Memory B cell (primary cell): ENCODE results near the gene DCST2.

Experiments used
- ATAC-seq: fragments of 150-1000 bp; cut with Tn5 transposase; 2 replicates; pipeline ENCODE4 v1.10.0; 2021; ENCODE audit warnings: low read depth, mild to moderate bottlenecking, moderate library complexity
- DNase-seq, 2 donors: peaks; one replicate each; pipeline ENCODE4 v3.0.0; 2022; ENCODE audit warnings: low spot score in 2 of 2
- H3K27ac Mint-ChIP-seq: one replicate; pipeline ENCODE4 v1.8.0; 2022; ENCODE audit warnings: mild to moderate bottlenecking, moderate library complexity, mixed read lengths
- H3K27me3 Mint-ChIP-seq: one replicate; pipeline ENCODE4 v1.8.0; 2022; ENCODE audit warnings: mixed read lengths
- H3K36me3 Mint-ChIP-seq: one replicate; pipeline ENCODE4 v1.8.0; 2022; ENCODE audit warnings: mild to moderate bottlenecking, mixed read lengths
- H3K4me1 Mint-ChIP-seq: one replicate; pipeline ENCODE4 v1.8.0; 2022; ENCODE audit warnings: mixed read lengths
- H3K4me3 Mint-ChIP-seq: one replicate; pipeline ENCODE4 v1.8.0; 2022; ENCODE audit warnings: mild to moderate bottlenecking, moderate library complexity, mixed read lengths
- H3K9me3 Mint-ChIP-seq: one replicate; pipeline ENCODE4 v1.8.0; 2022; ENCODE audit warnings: mixed read lengths

Gene DCST2

GRCh38 chr1:155034318-155035208 lies 982 bp upstream of the DCST2 start:
- DNase-seq, result no peak
- Mint-ChIP-seq H3K27ac (no peak overlapping the region), H3K27me3 (peaks cover 7% of the 10 kb centered on the region), H3K4me1 (peaks cover 3% of the 10 kb centered on the region), H3K9me3 (no peaks in the 10 kb centered on the region), H3K36me3 (no peaks in the 10 kb centered on the region), H3K4me3 (no peak overlapping the region)
- no peak for ATAC-seq

DNA sequence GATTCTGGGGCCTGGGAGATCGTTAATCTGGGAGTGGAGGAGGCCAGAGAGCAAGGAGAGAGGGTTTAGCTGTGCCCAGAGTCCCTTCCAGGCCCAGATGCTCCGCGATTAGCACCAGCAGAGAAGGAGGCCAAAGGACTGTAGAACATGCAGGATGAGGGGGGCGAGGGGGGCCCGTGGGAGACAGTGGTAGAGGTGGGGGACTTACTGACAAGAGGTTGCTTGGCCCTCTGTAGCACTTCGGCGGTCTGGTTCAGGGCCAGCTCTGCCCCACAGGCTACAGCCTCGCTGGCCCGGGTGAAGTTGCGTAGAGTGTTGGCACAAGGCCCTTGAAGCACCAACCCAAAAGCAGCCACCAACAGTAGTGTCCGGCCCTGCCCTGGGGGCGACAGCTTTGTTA lies 695 bp downstream of the DCST2 start:
- Mint-ChIP-seq H3K9me3 (no peaks in the 10 kb centered on the region), H3K36me3 (no peaks in the 10 kb centered on the region), H3K4me3 (no peak overlapping the region), H3K4me1 (peaks cover 3% of the 10 kb centered on the region), H3K27me3 (peaks cover 2% of the 10 kb centered on the region), H3K27ac (no peak overlapping the region)
- DNase-seq (no peak), ATAC-seq (no peak)

DNA sequence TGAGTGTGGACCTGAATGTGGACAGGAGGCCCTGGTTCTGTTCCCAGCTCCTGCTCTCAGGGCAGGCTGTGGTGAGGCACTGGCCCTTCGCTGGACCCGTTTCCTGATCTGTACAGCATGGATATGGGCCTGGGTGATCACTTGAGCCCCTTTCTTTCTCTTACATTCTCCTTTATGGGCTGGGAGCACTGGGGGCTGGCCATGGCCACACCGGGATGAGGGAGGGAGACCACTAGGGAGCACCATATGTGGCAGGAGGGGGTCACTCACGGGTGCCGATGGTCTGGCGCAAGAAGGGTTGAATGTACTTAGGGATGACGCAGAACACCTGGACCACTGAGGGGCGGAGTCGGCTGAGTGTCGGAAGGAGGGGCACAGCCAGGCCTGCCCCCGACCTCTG lies 2.7 kb downstream of the DCST2 start:
- ATAC-seq, result no peak
- no peak for DNase-seq
- H3K27me3 Mint-ChIP-seq, result peaks cover 2% of the 10 kb centered on the region
- no peaks in the 10 kb centered on the region for H3K36me3 Mint-ChIP-seq
- no peak overlapping the region for H3K27ac Mint-ChIP-seq
- no peak overlapping the region for H3K4me3 Mint-ChIP-seq
- no peaks in the 10 kb centered on the region for H3K9me3 Mint-ChIP-seq
- H3K4me1 Mint-ChIP-seq, result peaks cover 3% of the 10 kb centered on the region

- H3K9me3 Mint-ChIP-seq, result no peaks in the 10 kb centered on the region
- DNase-seq (no peak), ATAC-seq (no peak)
- H3K36me3 Mint-ChIP-seq, result no peaks in the 10 kb centered on the region
- H3K4me3 Mint-ChIP-seq, result no peak overlapping the region
- H3K27me3 Mint-ChIP-seq, result peaks cover 2% of the 10 kb centered on the region
- H3K4me1 Mint-ChIP-seq, result peaks cover 3% of the 10 kb centered on the region
- no peak overlapping the region for H3K27ac Mint-ChIP-seq
These were observed 3.3 kb downstream of the DCST2 start for GRCh38 chr1:155030243-155030795.

GRCh38 chr1:155029513-155030242 lies 3.9 kb downstream of the DCST2 start:
- no peak overlapping the region for H3K4me3 Mint-ChIP-seq
- no peaks in the 10 kb centered on the region for H3K9me3 Mint-ChIP-seq
- ATAC-seq, result no peak
- peaks cover 3% of the 10 kb centered on the region for H3K4me1 Mint-ChIP-seq
- peaks cover 2% of the 10 kb centered on the region for H3K27me3 Mint-ChIP-seq
- H3K36me3 Mint-ChIP-seq, result no peaks in the 10 kb centered on the region
- no peak for DNase-seq
- H3K27ac Mint-ChIP-seq, result no peak overlapping the region

DNA sequence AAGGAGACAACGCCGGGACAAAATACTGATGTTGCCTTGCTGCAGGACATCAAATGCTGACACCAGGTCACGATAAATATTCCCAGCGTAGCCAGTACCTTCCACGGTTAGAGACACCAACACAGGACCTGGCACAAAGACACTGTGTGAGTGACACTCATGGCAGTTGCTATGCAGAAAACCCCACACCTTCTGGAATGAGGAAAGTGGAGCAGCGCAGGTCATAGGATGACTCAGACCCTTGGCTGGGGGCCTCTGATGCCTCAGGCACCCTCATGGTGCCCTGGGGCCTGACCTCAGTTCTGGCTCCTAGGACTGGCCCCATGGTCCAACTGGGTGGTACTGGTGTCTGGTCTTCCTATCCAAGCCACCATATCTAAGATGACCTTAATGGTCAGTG lies 7.0 kb downstream of the DCST2 start:
- Mint-ChIP-seq H3K4me3 (no peak overlapping the region), H3K27me3 (no peaks in the 10 kb centered on the region), H3K27ac (no peak overlapping the region), H3K9me3 (no peaks in the 10 kb centered on the region), H3K4me1 (peaks cover 4% of the 10 kb centered on the region), H3K36me3 (no peaks in the 10 kb centered on the region)
- ATAC-seq, result no peak
- no peak for DNase-seq

GRCh38 chr1:155026154-155026553 lies 7.4 kb downstream of the DCST2 start:
- H3K27me3 Mint-ChIP-seq, result no peaks in the 10 kb centered on the region
- H3K4me3 Mint-ChIP-seq, result no peak overlapping the region
- H3K4me1 Mint-ChIP-seq, result peaks cover 8% of the 10 kb centered on the region
- DNase-seq (no peak), ATAC-seq (no peak)
- no peak overlapping the region for H3K27ac Mint-ChIP-seq
- H3K9me3 Mint-ChIP-seq, result no peaks in the 10 kb centered on the region
- H3K36me3 Mint-ChIP-seq, result no peaks in the 10 kb centered on the region

GRCh38 chr1:155024315-155024714 lies 9.3 kb downstream of the DCST2 start:
- H3K36me3 Mint-ChIP-seq, result no peaks in the 10 kb centered on the region
- no peaks in the 10 kb centered on the region for H3K9me3 Mint-ChIP-seq
- ATAC-seq, result no peak
- no peak for DNase-seq
- H3K4me3 Mint-ChIP-seq, result no peak overlapping the region
- no peaks in the 10 kb centered on the region for H3K27me3 Mint-ChIP-seq
- no peak overlapping the region for H3K27ac Mint-ChIP-seq
- peaks cover 15% of the 10 kb centered on the region for H3K4me1 Mint-ChIP-seq

DNA sequence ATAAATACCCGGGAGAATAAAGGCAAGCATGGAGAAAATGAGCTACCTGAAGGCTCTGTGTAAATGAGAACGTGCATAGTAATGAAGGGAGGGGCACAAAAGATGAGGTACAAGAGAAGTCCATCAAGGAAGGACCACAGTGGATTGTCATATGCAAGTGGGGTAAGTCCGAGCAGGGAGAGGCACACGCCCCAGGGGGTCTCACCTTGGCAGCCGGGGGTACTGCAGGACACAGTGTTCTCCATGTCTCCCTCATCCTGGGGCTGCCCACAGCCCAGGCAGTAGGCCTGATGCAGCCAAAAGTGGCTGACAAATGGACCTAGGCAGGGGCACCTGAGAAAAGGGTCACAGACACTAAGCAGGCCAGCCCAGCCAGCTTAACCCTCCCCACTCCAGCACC lies 10.0 kb downstream of the DCST2 start:
- DNase-seq (no peak), ATAC-seq (no peak)
- no peaks in the 10 kb centered on the region for H3K36me3 Mint-ChIP-seq
- no peaks in the 10 kb centered on the region for H3K27me3 Mint-ChIP-seq
- no peak overlapping the region for H3K4me3 Mint-ChIP-seq
- H3K4me1 Mint-ChIP-seq, result peaks cover 13% of the 10 kb centered on the region
- H3K9me3 Mint-ChIP-seq, result no peaks in the 10 kb centered on the region
- H3K27ac Mint-ChIP-seq, result no peak overlapping the region

DNA sequence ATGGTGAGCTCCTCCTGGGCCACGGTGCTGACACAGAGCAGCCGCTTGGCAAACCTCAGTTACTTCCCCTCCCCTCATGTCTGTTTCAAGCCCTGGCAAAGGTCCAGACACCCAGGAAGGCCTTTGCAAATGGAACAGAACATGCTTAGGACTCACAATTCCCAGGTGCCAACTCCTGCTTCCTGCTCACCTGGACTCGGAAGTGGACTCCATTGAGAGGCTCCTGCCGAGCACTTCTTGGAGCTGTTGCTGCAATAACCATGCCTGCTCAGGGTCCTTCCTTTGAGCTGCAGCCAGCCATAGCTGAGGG lies 10.7 kb downstream of the DCST2 start:
- no peak overlapping the region for H3K27ac Mint-ChIP-seq
- no peaks in the 10 kb centered on the region for H3K9me3 Mint-ChIP-seq
- no peak overlapping the region for H3K4me3 Mint-ChIP-seq
- no peaks in the 10 kb centered on the region for H3K36me3 Mint-ChIP-seq
- H3K27me3 Mint-ChIP-seq, result no peaks in the 10 kb centered on the region
- H3K4me1 Mint-ChIP-seq, result peaks cover 14% of the 10 kb centered on the region
- no peak for ATAC-seq
- DNase-seq, result no peak

DNA sequence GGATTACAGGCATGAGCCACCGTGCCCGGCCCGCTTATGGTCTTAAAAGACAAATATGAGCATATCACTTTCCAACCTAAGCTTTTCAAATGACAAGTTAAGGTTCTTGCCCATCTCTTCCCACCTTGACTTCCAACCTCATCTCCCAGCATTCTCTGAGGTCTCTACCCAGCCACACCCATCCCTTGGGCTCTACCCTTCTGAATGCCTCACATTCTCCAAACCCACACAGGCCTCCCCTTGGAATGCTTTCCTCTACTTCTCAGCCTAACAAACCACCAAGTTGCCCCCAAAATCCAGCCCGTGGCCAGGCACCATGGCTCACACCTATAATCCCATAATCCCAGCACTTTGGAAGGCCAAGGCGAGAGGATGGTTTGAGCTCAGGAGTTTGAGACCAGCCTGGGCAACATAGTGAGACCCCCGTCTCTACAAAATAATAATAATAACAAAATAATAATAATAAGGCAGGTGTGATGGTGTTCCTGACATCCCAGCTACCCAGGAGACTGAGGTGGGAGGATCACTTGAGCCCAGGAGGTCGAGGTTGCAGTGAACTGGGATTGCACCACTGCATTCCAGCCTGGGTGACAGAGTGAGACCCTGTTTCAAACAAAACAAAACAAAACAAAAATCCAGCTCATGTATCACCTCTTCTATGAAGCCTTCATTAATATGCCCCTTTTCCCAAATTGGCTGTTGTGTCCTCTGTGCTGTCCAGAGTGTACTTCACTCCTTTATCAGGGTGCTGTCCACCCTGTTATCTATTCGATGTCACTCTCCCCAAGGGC lies 11.2 kb downstream of the DCST2 start:
- no peak for ATAC-seq
- no peak for DNase-seq
- Mint-ChIP-seq H3K4me1 (peaks cover 16% of the 10 kb centered on the region), H3K27me3 (no peaks in the 10 kb centered on the region), H3K36me3 (no peaks in the 10 kb centered on the region), H3K9me3 (no peaks in the 10 kb centered on the region), H3K27ac (no peak overlapping the region), H3K4me3 (no peak overlapping the region)

- H3K4me3 Mint-ChIP-seq, result peak overlapping the region; percentile 43
- H3K9me3 Mint-ChIP-seq, result no peaks in the 10 kb centered on the region
- H3K27me3 Mint-ChIP-seq, result no peaks in the 10 kb centered on the region
- no peaks in the 10 kb centered on the region for H3K36me3 Mint-ChIP-seq
- no peak for DNase-seq
- peaks cover 31% of the 10 kb centered on the region for H3K4me1 Mint-ChIP-seq
- no peak for ATAC-seq
- peak overlapping the region; percentile 45 for H3K27ac Mint-ChIP-seq
These were observed 14.0 kb downstream of the DCST2 start for GRCh38 chr1:155019377-155020245.

DNA sequence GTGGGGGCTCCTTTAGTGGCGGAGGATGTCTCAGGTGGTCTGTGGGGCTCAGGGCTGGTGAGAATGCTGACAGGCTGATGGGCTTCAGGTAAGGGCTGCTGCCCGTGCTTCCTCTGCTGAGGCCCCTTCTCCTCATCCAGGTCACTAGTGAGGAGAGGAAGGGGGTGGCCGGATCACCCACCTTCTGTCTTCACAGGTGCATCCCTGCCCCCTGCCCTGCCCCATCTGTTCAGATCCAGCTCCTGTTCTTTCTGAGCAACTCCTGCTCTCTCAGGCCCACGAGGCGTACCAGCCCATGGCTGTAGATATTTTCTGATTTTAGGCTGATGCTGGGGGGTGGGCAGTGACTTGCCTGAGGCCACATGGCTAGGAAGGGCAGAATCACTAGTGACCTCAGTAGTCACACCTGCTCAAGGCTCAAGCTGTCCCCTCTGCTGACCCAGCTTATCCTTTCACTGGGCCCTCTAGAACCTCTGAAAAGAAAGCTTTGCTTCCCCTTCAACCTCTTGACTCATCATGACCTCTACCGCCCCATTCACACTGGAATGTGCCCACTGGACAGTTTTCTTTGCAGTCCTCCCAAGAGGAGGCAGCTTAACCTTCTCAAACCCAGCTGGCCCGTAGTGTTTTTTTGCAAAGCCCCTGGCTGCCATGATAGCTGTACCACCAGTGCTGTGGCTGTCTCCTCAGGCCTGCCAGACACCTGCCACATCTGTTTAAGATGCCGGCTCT lies 14.8 kb downstream of the DCST2 start:
- Mint-ChIP-seq H3K36me3 (no peaks in the 10 kb centered on the region), H3K27me3 (no peaks in the 10 kb centered on the region), H3K9me3 (no peaks in the 10 kb centered on the region), H3K4me1 (peaks cover 36% of the 10 kb centered on the region), H3K27ac (peak overlapping the region; percentile 45), H3K4me3 (no peak overlapping the region)
- ATAC-seq (no peak), DNase-seq (no peak)
